Fibroblast of the conjunctiva (primary cell): ENCODE data around the gene DSCAML1.

ENCODE experiments used
- DNase-seq: peaks from one replicate; pipeline ENCODE4 v3.0.0-alpha.2; 2010; ENCODE audit warnings: low read depth

DSCAML1 gene

GRCh38 chr11:117378976-117379865 lies 417.8 kb downstream of the DSCAML1 start:
- no peak for DNase-seq
